GM12878 (cell line): ENCODE data around the gene SRMS. TPM values are rescaled to one million over a fixed set of nuclear protein-coding genes. Genes with fewer than 3 reads are reported as not detected.
A peak's percentile ranks its signal among the peaks of the same experiment; 100 is the strongest.

Experiments used
- ATF2 ChIP-seq: IDR thresholded peaks from 2 replicates; pipeline ENCODE4 v1.6.1; 2012; ENCODE audit warnings: low read length, inconsistent platforms
- EED ChIP-seq: sonication (generic); IDR thresholded peaks from 2 replicates; pipeline ENCODE4 v1.6.1; 2016; ENCODE audit warnings: antibody characterized with exemption, low read depth
- EGR1 ChIP-seq, 2 experiments: IDR thresholded peaks; 1 replicate in 1 of 2; 2 replicates in 1 of 2; pipeline ENCODE4 v1.6.1; 2011 to 2012; ENCODE audit warnings: low read depth in 2 of 2, low read length in 2 of 2, borderline replicate concordance in 1 of 2, mild to moderate bottlenecking in 1 of 2, moderate library complexity in 1 of 2
- JUNB ChIP-seq: IDR thresholded peaks from 2 replicates; pipeline ENCODE4 v1.6.1; 2016; ENCODE audit warnings: antibody characterized with exemption, mild to moderate bottlenecking
- JUND ChIP-seq: IDR thresholded peaks from 2 replicates; pipeline ENCODE4 v1.6.1; 2012; ENCODE audit warnings: low read depth, mild to moderate bottlenecking, low read length, improper control_type of control experiment, moderate library complexity
- MTA2 ChIP-seq: fragments of 450-650 bp; IDR thresholded peaks from 2 replicates; pipeline ENCODE4 v1.6.1; 2016; ENCODE audit warnings: low read depth, mild to moderate bottlenecking, moderate library complexity
- PAX8 ChIP-seq: fragments of 450-650 bp; IDR thresholded peaks from 2 replicates; pipeline ENCODE4 v1.6.1; 2017; ENCODE audit warnings: mild to moderate bottlenecking, moderate library complexity
- RBBP5 ChIP-seq: fragments of 200-600 bp; sonication (generic); conservative IDR thresholded peaks from 2 replicates; pipeline ENCODE4 v1.6.1; 2016
- REST ChIP-seq: IDR thresholded peaks from 2 replicates; pipeline ENCODE4 v1.6.1; 2012; ENCODE audit warnings: mild to moderate bottlenecking, low read depth, low read length
- RUNX3 ChIP-seq: IDR thresholded peaks from 2 replicates; pipeline ENCODE4 v1.6.1; 2012; ENCODE audit warnings: low read length, inconsistent platforms
- TBL1XR1 ChIP-seq: IDR thresholded peaks from 2 replicates; pipeline ENCODE4 v1.6.1; 2012; ENCODE audit warnings: low read depth, low read length, improper control_type of control experiment
- TCF7 ChIP-seq: IDR thresholded peaks from 2 replicates; pipeline ENCODE4 v1.6.1; 2014; ENCODE audit warnings: antibody characterized with exemption, borderline replicate concordance
- ZBTB33 ChIP-seq: fragments of 450-650 bp; IDR thresholded peaks from 2 replicates; pipeline ENCODE4 v1.6.1; 2017; ENCODE audit warnings: mild to moderate bottlenecking
- ZBTB40 ChIP-seq: fragments of 450-650 bp; IDR thresholded peaks from 2 replicates; pipeline ENCODE4 v1.6.1; 2016; ENCODE audit warnings: mild to moderate bottlenecking, moderate library complexity, borderline replicate concordance
- polyA plus RNA-seq, 11 experiments: library from polyadenylated mRNA; depleted of rRNA in 4 of 11; unstranded in 6 of 11; stranded (reverse) in 5 of 11; fragments of >200 nt; fragmentation: Nextera tagmentation in 4 of 11; fragmentation: Illumina TruSeq in 1 of 11; extraction: Ambion mirVana in 4 of 11; extraction: Trizol in 1 of 11; gene quantifications; 1 replicate in 1 of 11; 2 replicates in 10 of 11; pipeline versions ENCODE4 v1.2.1 to v1.2.3, GENCODE V29; 2011 to 2016; ENCODE audit warnings: inconsistent platforms in 2 of 11, missing spikeins in 2 of 11, low read depth in 1 of 11
- total RNA-seq, 4 experiments: library from RNA; depleted of rRNA in 3 of 4; stranded (reverse); fragments of >200 nt in 3 of 4; fragmentation: Illumina TruSeq in 1 of 4; extraction: Trizol in 1 of 4; gene quantifications; 2 replicates each; pipeline versions ENCODE4 v1.2.1 to v1.2.3, GENCODE V29; 2013 to 2021

SRMS gene
- total and polyA plus RNA-seq, 10 of the 15 experiments (the other 5 are each of a cell fraction or from before 2014, with no cell fraction given), result not detected

GRCh38 chr20:63520934-63521601, 26.5 kb downstream of the SRMS start (continued):
- TF ChIP-seq RUNX3, result no peak
- TF ChIP-seq EGR1 (IDR thresholded peaks at IDR 0.05; ENCODE audit: borderline replicate concordance in 1 of 2, low read depth in 2 of 2, low read length in 2 of 2), result 0 out of 3 replicates have a peak, but pooled peaks of 1 of the 2 experiments have one; percentile 10
- no peak for TF ChIP-seq JUND
- TF ChIP-seq PAX8, result no peak
- no peak for TF ChIP-seq MTA2
- TF ChIP-seq ATF2, result no peak
- no peak for TF ChIP-seq RBBP5
- TF ChIP-seq ZBTB33, result no peak
- TF ChIP-seq EED, result no peak
- TF ChIP-seq TBL1XR1, result no peak
- TF ChIP-seq TCF7, result no peak
- TF ChIP-seq REST, result no peak
- TF ChIP-seq ZBTB40, result no peak
- no peak for TF ChIP-seq JUNB
